HepG2 (cell line): Measurements from ENCODE around the gene GNA15. TPM values are rescaled to one million over a fixed set of nuclear protein-coding genes. Genes with fewer than 3 reads are reported as not detected.
A peak's percentile ranks its signal among the peaks of the same experiment; 100 is the strongest.

Experiments
- ATAC-seq: fragments of 200-7000 bp; cut with Tn5 transposase; 3 replicates; pipeline ENCODE4 v1.9.1; 2020; ENCODE audit warnings: mild to moderate bottlenecking, moderate library complexity
- BruUV-seq: library from RNA; stranded (reverse); fragments of 400-500 nt; replicated peaks from 2 replicates; lab custom pipeline; 2021; lab: Mats Ljungman, UMichigan
- CTCF ChIA-PET: fragments of 300-600 bp; formaldehyde crosslinking; extraction: SDS; loops from one replicate; lab custom pipeline; 2021; ENCODE audit warnings: low total read pairs, inconsistent platforms, low intra/inter-chr PET ratio; lab: Yijun Ruan, JAX
- POLR2A ChIA-PET: fragments of 350-600 bp; sonication (Branson Sonifier 250); formaldehyde crosslinking; loops from one replicate; lab custom pipeline; 2020; ENCODE audit warnings: antibody characterized with exemption, inconsistent platforms; lab: Yijun Ruan, JAX
- DNase-seq: peaks from one replicate; pipeline ENCODE4 v3.0.0-alpha.2; 2015; ENCODE audit warnings: low spot score
- FAIRE-seq: peaks from 3 replicates; lab custom pipeline; 2011; peaks lifted over from hg19 to GRCh38; lab: Jason Lieb, UNC
- H2AFZ ChIP-seq: one replicate; pipeline ENCODE4 v1.6.1; 2011; ENCODE audit warnings: low read length, inconsistent platforms
- H3K27ac ChIP-seq: fragments of 300-600 bp; 3 replicates; pipeline ENCODE4 v1.8.0; 2011; ENCODE audit warnings: mixed run types, mild to moderate bottlenecking, mixed read lengths, low read length, inconsistent platforms; ENCODE audit not compliant: insufficient read depth; ENCODE audit errors: extremely low read length
- H3K27me3 ChIP-seq, 2 experiments: fragments of 200-600 bp in 1 of 2; 2 replicates in 1 of 2; 3 replicates in 1 of 2; pipeline versions ENCODE4 v1.6.0 to v1.8.0; 2011; ENCODE audit warnings: low read length in 2 of 2, mild to moderate bottlenecking in 2 of 2, moderate library complexity in 2 of 2, inconsistent platforms in 1 of 2; ENCODE audit not compliant: insufficient read depth in 2 of 2, control insufficient read depth in 1 of 2
- H3K36me3 ChIP-seq, 2 experiments: fragments of 200-600 bp in 1 of 2; replicated peaks in 1 of 2; 2 replicates in 1 of 2; 3 replicates in 1 of 2; pipeline versions ENCODE4 v1.5.1 to v1.8.0; 2011; ENCODE audit warnings: low read length in 2 of 2, inconsistent platforms in 1 of 2; ENCODE audit not compliant: insufficient read depth in 2 of 2, control insufficient read depth in 1 of 2
- H3K4me1 ChIP-seq: 2 replicates; pipeline ENCODE4 v1.5.1; 2012; ENCODE audit warnings: low read length, inconsistent platforms; ENCODE audit not compliant: insufficient read depth
- H3K4me2 ChIP-seq: 2 replicates; pipeline ENCODE4 v1.6.0; 2011; ENCODE audit warnings: low read depth, low read length, inconsistent platforms
- H3K4me3 ChIP-seq, 3 experiments: fragments of 200-600 bp in 1 of 3; sonication (generic), shearing (Covaris generic) in 1 of 3; replicated peaks in 1 of 3; 2 replicates each; pipeline ENCODE4 v1.5.1; 2011 to 2016; ENCODE audit warnings: low read length in 3 of 3, inconsistent platforms in 2 of 3, low read depth in 2 of 3, mild to moderate bottlenecking in 2 of 3, control low read depth in 1 of 3, mixed read lengths in 1 of 3; ENCODE audit not compliant: insufficient read depth in 1 of 3
- H3K79me2 ChIP-seq: one replicate; pipeline ENCODE4 v1.6.1; 2011; ENCODE audit warnings: low read length, inconsistent platforms; ENCODE audit not compliant: insufficient read depth
- H3K9ac ChIP-seq: 2 replicates; pipeline ENCODE4 v1.6.0; 2011; ENCODE audit warnings: mild to moderate bottlenecking, low read depth, low read length, inconsistent platforms; ENCODE audit not compliant: insufficient read depth
- H3K9me3 ChIP-seq: 2 replicates; pipeline ENCODE4 v1.5.1; 2012; ENCODE audit warnings: mild to moderate bottlenecking, low read length
- H4K20me1 ChIP-seq: 2 replicates; pipeline ENCODE4 v1.6.0; 2011; ENCODE audit warnings: inconsistent platforms, mild to moderate bottlenecking, low read length, moderate library complexity; ENCODE audit not compliant: insufficient read depth
- JDP2 ChIP-seq: sonication (generic); formaldehyde crosslinking; IDR thresholded peaks from 2 replicates; pipeline ENCODE4 v1.8.1; 2022; ENCODE audit warnings: missing genetic modification reagents, borderline replicate concordance
- NFYB ChIP-seq: sonication (generic); formaldehyde crosslinking; IDR thresholded peaks from 2 replicates; pipeline ENCODE4 v1.4.0; 2020; ENCODE audit warnings: missing genetic modification reagents
- NFYC ChIP-seq: IDR thresholded peaks from 2 replicates; pipeline ENCODE4 v1.6.1; 2016; ENCODE audit warnings: missing genetic modification reagents, missing compliant biosample characterization
- RAD51 ChIP-seq: fragments of 450-650 bp; IDR thresholded peaks from 2 replicates; pipeline ENCODE4 v1.6.1; 2016; ENCODE audit warnings: borderline replicate concordance
- REL ChIP-seq: sonication (generic); formaldehyde crosslinking; conservative IDR thresholded peaks from 2 replicates; pipeline ENCODE4 v1.8.0; 2022; ENCODE audit warnings: mild to moderate bottlenecking, missing genetic modification reagents, moderate library complexity
- SKIL ChIP-seq: sonication (generic); formaldehyde crosslinking; IDR thresholded peaks from 2 replicates; pipeline ENCODE4 v1.8.0; 2022; ENCODE audit warnings: missing genetic modification reagents, mild to moderate bottlenecking, moderate library complexity, borderline replicate concordance
- STAT6 ChIP-seq: sonication (generic); formaldehyde crosslinking; IDR thresholded peaks from 2 replicates; pipeline ENCODE4 v1.4.0; 2020; ENCODE audit warnings: missing genetic modification reagents, mild to moderate bottlenecking, borderline replicate concordance
- THAP8 ChIP-seq: sonication (generic); formaldehyde crosslinking; IDR thresholded peaks from 2 replicates; pipeline ENCODE4 v1.5.1; 2020; ENCODE audit warnings: missing genetic modification reagents, mild to moderate bottlenecking, borderline replicate concordance
- ZFP91 ChIP-seq: sonication (generic); formaldehyde crosslinking; IDR thresholded peaks from 2 replicates; pipeline ENCODE4 v1.9.0; 2022; ENCODE audit warnings: missing genetic modification reagents, mild to moderate bottlenecking, borderline replicate concordance
- ZNF10 ChIP-seq: sonication (generic); formaldehyde crosslinking; IDR thresholded peaks from 2 replicates; pipeline ENCODE4 v1.4.0; 2020; ENCODE audit warnings: mild to moderate bottlenecking, low read depth, missing genetic modification reagents, borderline replicate concordance
- ZNF605 ChIP-seq: sonication (generic); formaldehyde crosslinking; IDR thresholded peaks from 2 replicates; pipeline ENCODE4 v1.8.0; 2022; ENCODE audit warnings: mild to moderate bottlenecking, missing genetic modification reagents
- ZNF672 ChIP-seq: sonication (generic); formaldehyde crosslinking; IDR thresholded peaks from 2 replicates; pipeline ENCODE4 v1.8.1; 2022; ENCODE audit warnings: missing genetic modification reagents
- WGBS: methylation state at CpG from one replicate; pipeline ENCODE4 v1.1.6; 2017; ENCODE audit warnings: low lambda C conversion rate; 5-methylcytosine and 5-hydroxymethylcytosine counted together
- in situ Hi-C: cut with HindIII; loops from 2 replicates; pipeline ENCODE4 v1.10.0; 2017; ENCODE audit warnings: low pct_unique_long_range_greater_than_20kb; ENCODE audit not compliant: extremely low pct_ligation_motif_present
- intact Hi-C: fragments of 100-400 bp; cut with micrococcal nuclease; formaldehyde crosslinking; loops from one replicate; pipeline ENCODE4 v1.10.0; 2022; ENCODE audit not compliant: unreplicated experiment
- polyA plus RNA-seq, 8 experiments: library from polyadenylated mRNA; depleted of rRNA in 3 of 8; stranded (reverse) in 7 of 8; unstranded in 1 of 8; fragments of >200 nt; fragmentation: Illumina TruSeq in 4 of 8; extraction: Trizol in 4 of 8; gene quantifications; 2 replicates each; pipeline versions ENCODE4 v1.2.1 to v1.2.3, GENCODE V29; 2011 to 2016; ENCODE audit warnings: low read depth in 4 of 8, missing spikeins in 1 of 8, mixed read lengths in 1 of 8; ENCODE audit not compliant: insufficient read depth in 1 of 8
- total RNA-seq, 5 experiments: library from RNA; depleted of rRNA; stranded (reverse); fragments of >200 nt; fragmentation: Illumina TruSeq; extraction: Trizol; gene quantifications; 2 replicates each; pipeline ENCODE4 v1.2.3, GENCODE V29; 2016; ENCODE audit warnings: low read depth in 1 of 5

The GNA15 gene
- total and polyA plus RNA-seq, 2 of the 13 experiments (the other 11 are each of a cell fraction or from before 2014, with no cell fraction given), result not detected

- in situ Hi-C loops, result loop anchor here (10.0 kb wide), 1 partner anchor 208 kb away; no protein-coding TSS in a partner anchor
- Histone ChIP-seq H4K20me1 (no peaks in the 10 kb centered on the region), H3K27me3 (peaks cover 0 to 2% of the 10 kb centered on the region in 2 experiments; a peak in 1 of 5 replicates), H3K79me2 (no peaks in the 10 kb centered on the region), H3K27ac (no peak overlapping the region), H3K4me3 (peak overlapping the region in 1 of 3 experiments; percentile 39; a peak in 1 of 6 replicates), H3K9ac (no peak overlapping the region), H2AFZ (no peak overlapping the region), H3K4me1 (no peaks in the 10 kb centered on the region), H3K36me3 (no peaks in the 10 kb centered on the region), H3K9me3 (no peaks in the 10 kb centered on the region), H3K4me2 (peak overlapping the region; percentile 20; the same call in 1 of the 2 replicates)
- FAIRE-seq, result no peak
- 38% methylated on average over 20 of the region's 38 CpGs for WGBS
- DNase-seq, result peak; percentile 44
- intact Hi-C loops, result loop anchor here (1.0 kb wide), 1 partner anchor 33 kb away; no protein-coding TSS in a partner anchor
- peak; percentile 58 for ATAC-seq
- no TSS peak for BruUV-seq
- CTCF ChIA-PET, result interaction anchor here (1.1 to 2.5 kb wide), 4 partner anchors 16 to 201 kb away, joined by 3 to 26 read pairs (median 8); no protein-coding TSS in a partner anchor
- POLR2A ChIA-PET, result interaction anchor here (0.9 to 1.0 kb wide), 2 partner anchors 9 to 34 kb away, joined by 3 to 4 read pairs; no protein-coding TSS in a partner anchor
- no peak for TF ChIP-seq THAP8 (CRISPR knock-in tag)
- no peak for TF ChIP-seq ZNF672 (CRISPR knock-in tag)
- TF ChIP-seq REL (CRISPR knock-in tag), result no peak
- peak; percentile 58 for TF ChIP-seq NFYC (CRISPR knock-in tag)
- TF ChIP-seq STAT6, result no peak
- 0 out of 2 replicates have a peak, but pooled peaks have one; percentile 18 for TF ChIP-seq ZFP91 (CRISPR knock-in tag)
- no peak for TF ChIP-seq JDP2
- TF ChIP-seq ZNF605 (CRISPR knock-in tag), result no peak
- TF ChIP-seq SKIL (CRISPR knock-in tag), result no peak
- TF ChIP-seq ZNF10, result no peak
- peak; percentile 41; the same call in 1 of the 2 replicates for TF ChIP-seq RAD51
- TF ChIP-seq NFYB (CRISPR knock-in tag), result peak; percentile 70
Observed at GRCh38 chr19:3162418-3163229, 26.8 kb downstream of the GNA15 start.
